GM12878 (cell line): ENCODE data around the gene EPHB1. TPM values are rescaled to one million over a fixed set of nuclear protein-coding genes. Genes with fewer than 3 reads are reported as not detected.

ENCODE experiments used
- ATAC-seq: fragments of 200-7000 bp; cut with Tn5 transposase; 3 replicates; pipeline ENCODE4 v1.9.1; 2020; ENCODE audit warnings: mild to moderate bottlenecking, moderate library complexity
- BruUV-seq: library from RNA; stranded (reverse); fragments of 400-500 nt; replicated peaks from 2 replicates; lab custom pipeline; 2021; lab: Mats Ljungman, UMichigan
- CTCF ChIA-PET: fragments of 300-600 bp; sonication (Branson Sonifier 250); formaldehyde crosslinking; extraction: SDS; loops from one replicate; lab custom pipeline; 2021; ENCODE audit warnings: inconsistent platforms; lab: Yijun Ruan, JAX
- POLR2A ChIA-PET: fragments of 350-600 bp; formaldehyde crosslinking; extraction: SDS; loops from one replicate; lab custom pipeline; 2021; ENCODE audit warnings: inconsistent platforms; lab: Charles Lee
- RAD21 ChIA-PET: fragments of 300-600 bp; sonication (Branson Sonifier 250); formaldehyde crosslinking; loops from one replicate; lab custom pipeline; 2023; ENCODE audit warnings: antibody characterized with exemption; ENCODE audit not compliant: unreplicated experiment; lab: Charles Lee
- SMC1A ChIA-PET: fragments of 300-600 bp; sonication (Branson Sonifier 250); formaldehyde crosslinking; loops from one replicate; lab custom pipeline; 2023; ENCODE audit not compliant: unreplicated experiment, uncharacterized antibody; lab: Charles Lee
- DNase-seq: peaks from one replicate; pipeline ENCODE4 v3.0.0-alpha.2; 2011; ENCODE audit warnings: low read depth, low spot score
- FAIRE-seq: peaks from 3 replicates; lab custom pipeline; 2011; peaks lifted over from hg19 to GRCh38; lab: Jason Lieb, UNC
- H2AFZ ChIP-seq: 2 replicates; pipeline ENCODE4 v1.6.0; 2011; ENCODE audit warnings: low read depth, low read length, control low read depth; ENCODE audit not compliant: control insufficient read depth
- H3K27ac ChIP-seq: 2 replicates; pipeline ENCODE4 v1.5.1; 2011; ENCODE audit warnings: control low read depth; ENCODE audit not compliant: control insufficient read depth, insufficient read depth
- H3K27me3 ChIP-seq, 2 experiments: replicated peaks in 1 of 2; 2 replicates each; pipeline versions ENCODE4 v1.6.0 to v1.6.1; 2011; ENCODE audit warnings: low read length in 1 of 2; ENCODE audit not compliant: control insufficient read depth in 2 of 2, insufficient read depth in 2 of 2
- H3K36me3 ChIP-seq, 2 experiments: 2 replicates each; pipeline ENCODE4 v1.5.1; 2011; ENCODE audit warnings: low read length in 1 of 2; ENCODE audit not compliant: control insufficient read depth in 2 of 2, insufficient read depth in 2 of 2
- H3K4me1 ChIP-seq: 2 replicates; pipeline ENCODE4 v1.6.1; 2011; ENCODE audit warnings: mild to moderate bottlenecking, low read length, moderate library complexity, mixed read lengths; ENCODE audit not compliant: control insufficient read depth, insufficient read depth
- H3K4me2 ChIP-seq: 2 replicates; pipeline ENCODE4 v1.6.0; 2011; ENCODE audit warnings: control low read depth; ENCODE audit not compliant: control insufficient read depth, insufficient read depth
- H3K4me3 ChIP-seq: fragments of 200-600 bp; sonication (generic); 2 replicates; pipeline ENCODE4 v1.5.1; 2016
- H3K79me2 ChIP-seq: 2 replicates; pipeline ENCODE4 v1.6.0; 2011; ENCODE audit warnings: low read length; ENCODE audit not compliant: control insufficient read depth, insufficient read depth
- H3K9ac ChIP-seq: 2 replicates; pipeline ENCODE4 v1.8.0; 2011; ENCODE audit warnings: low read length, control low read depth, mixed read lengths; ENCODE audit not compliant: control insufficient read depth, insufficient read depth
- H3K9me3 ChIP-seq: replicated peaks from 3 replicates; pipeline ENCODE4 v1.5.1; 2011; ENCODE audit warnings: mild to moderate bottlenecking, low read length; ENCODE audit not compliant: control insufficient read depth, insufficient read depth
- H4K20me1 ChIP-seq: 2 replicates; pipeline ENCODE4 v1.6.0; 2011; ENCODE audit not compliant: control insufficient read depth, insufficient read depth
- ASH2L ChIP-seq: fragments of 300-600, 200-600 bp; sonication (generic); IDR thresholded peaks from 2 replicates; pipeline ENCODE4 v1.6.1; 2017; ENCODE audit warnings: low read depth, mild to moderate bottlenecking, borderline replicate concordance
- FOXK2 ChIP-seq: fragments of 450-650 bp; IDR thresholded peaks from 2 replicates; pipeline ENCODE4 v1.6.1; 2017; ENCODE audit warnings: mild to moderate bottlenecking, moderate library complexity
- GABPA ChIP-seq: IDR thresholded peaks from 2 replicates; pipeline ENCODE4 v1.6.1; 2014; ENCODE audit warnings: antibody characterized with exemption, low read depth, mild to moderate bottlenecking, inconsistent platforms
- HCFC1 ChIP-seq: fragments of 150-350 bp; IDR thresholded peaks from 2 replicates; pipeline ENCODE4 v1.6.1; 2014; ENCODE audit warnings: low read length
- HDAC2 ChIP-seq: fragments of 200-600 bp; sonication (generic); IDR thresholded peaks from 2 replicates; pipeline ENCODE4 v1.6.1; 2017
- HDGF ChIP-seq: fragments of 450-650 bp; IDR thresholded peaks from 2 replicates; pipeline ENCODE4 v1.6.1; 2016; ENCODE audit warnings: antibody characterized with exemption
- IKZF1 ChIP-seq: fragments of 450-650 bp; conservative IDR thresholded peaks from 2 replicates; pipeline ENCODE4 v1.6.1; 2017; ENCODE audit warnings: antibody characterized with exemption, mild to moderate bottlenecking
- IRF4 ChIP-seq: IDR thresholded peaks from 2 replicates; pipeline ENCODE4 v1.6.1; 2011; ENCODE audit warnings: low read depth, low read length
- MEF2B ChIP-seq: fragments of 450-650 bp; IDR thresholded peaks from 2 replicates; pipeline ENCODE4 v1.6.1; 2018; ENCODE audit warnings: mild to moderate bottlenecking, moderate library complexity; ENCODE audit not compliant: partially characterized antibody, poor library complexity, severe bottlenecking
- NFIC ChIP-seq: IDR thresholded peaks from 2 replicates; pipeline ENCODE4 v1.6.1; 2012; ENCODE audit warnings: low read depth, mild to moderate bottlenecking, inconsistent platforms, low read length, moderate library complexity
- PAX8 ChIP-seq: fragments of 450-650 bp; IDR thresholded peaks from 2 replicates; pipeline ENCODE4 v1.6.1; 2017; ENCODE audit warnings: mild to moderate bottlenecking, moderate library complexity
- PBX3 ChIP-seq: IDR thresholded peaks from 2 replicates; pipeline ENCODE4 v1.6.1; 2011; ENCODE audit warnings: mild to moderate bottlenecking, low read depth, low read length, moderate library complexity; ENCODE audit not compliant: insufficient replicate concordance
- RAD21 ChIP-seq: IDR thresholded peaks from 2 replicates; pipeline ENCODE4 v1.6.1; 2011; ENCODE audit warnings: mild to moderate bottlenecking, low read depth, low read length, moderate library complexity; ENCODE audit not compliant: insufficient read depth
- TARDBP ChIP-seq: IDR thresholded peaks from 2 replicates; pipeline ENCODE4 v1.6.1; 2016; ENCODE audit warnings: borderline replicate concordance
- WRNIP1 ChIP-seq: IDR thresholded peaks from 2 replicates; pipeline ENCODE4 v1.6.1; 2011; ENCODE audit warnings: low read depth, low read length, improper control_type of control experiment, borderline replicate concordance
- WGBS: methylation state at CpG from one replicate; pipeline ENCODE4 v1.1.6; 2016; ENCODE audit warnings: low lambda C conversion rate; ENCODE audit not compliant: insufficient replicate concordance, insufficient coverage; ENCODE audit errors: missing lambda C conversion rate; 5-methylcytosine and 5-hydroxymethylcytosine counted together
- in situ Hi-C: fragments of 300-500 bp; cut with MboI; formaldehyde crosslinking; loops from 9 replicates; pipeline ENCODE4 v1.14.3; 2018; ENCODE audit warnings: mixed read lengths
- intact Hi-C: fragments of 100-400 bp; cut with micrococcal nuclease; formaldehyde crosslinking; loops from one replicate; pipeline ENCODE4 v1.14.2; 2022; ENCODE audit not compliant: unreplicated experiment
- polyA plus RNA-seq, 11 experiments: library from polyadenylated mRNA; depleted of rRNA in 4 of 11; unstranded in 6 of 11; stranded (reverse) in 5 of 11; fragments of >200 nt; fragmentation: Nextera tagmentation in 4 of 11; fragmentation: Illumina TruSeq in 1 of 11; extraction: Ambion mirVana in 4 of 11; extraction: Trizol in 1 of 11; gene quantifications; 1 replicate in 1 of 11; 2 replicates in 10 of 11; pipeline versions ENCODE4 v1.2.1 to v1.2.3, GENCODE V29; 2011 to 2016; ENCODE audit warnings: inconsistent platforms in 2 of 11, missing spikeins in 2 of 11, low read depth in 1 of 11
- total RNA-seq, 4 experiments: library from RNA; depleted of rRNA in 3 of 4; stranded (reverse); fragments of >200 nt in 3 of 4; fragmentation: Illumina TruSeq in 1 of 4; extraction: Trizol in 1 of 4; gene quantifications; 2 replicates each; pipeline versions ENCODE4 v1.2.1 to v1.2.3, GENCODE V29; 2013 to 2021
- TF ChIP-seq, protein P1 (sequence below): fragments of 450-650 bp; IDR thresholded peaks from 2 replicates; pipeline ENCODE4 v1.6.1; 2017; ENCODE audit warnings: mild to moderate bottlenecking, low read depth, inconsistent platforms; ENCODE audit not compliant: poor library complexity, severe bottlenecking

EPHB1 gene
- total and polyA plus RNA-seq, 10 of the 15 experiments (the other 5 are each of a cell fraction or from before 2014, with no cell fraction given), result 0.33 to 23.8 (median 1.2) TPM

DNA sequence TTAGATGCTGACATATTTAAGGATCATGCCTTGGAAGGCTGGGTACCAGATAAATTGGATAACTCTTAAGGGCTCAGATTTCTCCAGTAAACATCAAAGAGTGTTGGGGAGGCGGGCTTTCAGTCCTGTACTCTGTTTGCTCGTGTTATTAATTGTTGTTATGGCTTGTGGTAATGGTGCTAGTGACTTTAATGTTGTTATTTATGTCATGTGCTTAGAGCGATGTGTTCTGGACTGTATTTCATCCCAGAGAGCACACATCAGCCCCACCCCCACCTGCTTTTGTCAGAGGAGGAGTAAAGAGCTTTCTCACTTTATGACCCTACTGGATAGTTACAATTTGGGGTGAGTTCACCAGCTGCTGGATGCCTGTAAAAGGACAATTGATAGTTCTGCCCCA is 386.3 kb downstream of the EPHB1 start:
- in situ Hi-C loops, result no loop called here
- POLR2A ChIA-PET, result no interaction called here
- no TSS peak for BruUV-seq

GRCh38 chr3:135182364-135182998 is 387.4 kb downstream of the EPHB1 start:
- ChIA-PET SMC1A (no interaction called here), RAD21 (interaction anchor here (0.8 kb wide), 1 partner anchor 63 kb away, joined by 3 read pairs; no protein-coding TSS in a partner anchor), CTCF (no interaction called here), POLR2A (no interaction called here)
- FAIRE-seq (no peak), DNase-seq (no peak), ATAC-seq (no peak)
- H3K27me3 ChIP-seq, result no peaks in the 10 kb centered on the region
- no peaks in the 10 kb centered on the region for H3K9me3 ChIP-seq
- peaks cover 0 to 2% of the 10 kb centered on the region in 2 experiments; a peak in 2 of 4 replicates for H3K36me3 ChIP-seq
- H3K79me2 ChIP-seq, result no peaks in the 10 kb centered on the region
- 17% methylated on average over 3 of the region's 3 CpGs for WGBS
- no peak overlapping the region for H2AFZ ChIP-seq
- no TSS peak for BruUV-seq
- intact Hi-C loops, result no loop called here
- H4K20me1 ChIP-seq, result no peaks in the 10 kb centered on the region
- in situ Hi-C loops, result no loop called here
- no peak overlapping the region for H3K9ac ChIP-seq
- no peaks in the 10 kb centered on the region for H3K4me1 ChIP-seq
- H3K4me2 ChIP-seq, result no peak overlapping the region
- no peak overlapping the region for H3K27ac ChIP-seq
- H3K4me3 ChIP-seq, result no peak overlapping the region
- TF ChIP-seq PBX3 (no peak), FOXK2 (no peak), TARDBP (no peak), IRF4 (no peak), RAD21 (no peak), IKZF1 (no peak), NFIC (no peak), PAX8 (no peak), HDGF (no peak), MEF2B (no peak), WRNIP1 (no peak), ASH2L (no peak), HDAC2 (no peak), GABPA (no peak)
- TF ChIP-seq, protein P1, sequence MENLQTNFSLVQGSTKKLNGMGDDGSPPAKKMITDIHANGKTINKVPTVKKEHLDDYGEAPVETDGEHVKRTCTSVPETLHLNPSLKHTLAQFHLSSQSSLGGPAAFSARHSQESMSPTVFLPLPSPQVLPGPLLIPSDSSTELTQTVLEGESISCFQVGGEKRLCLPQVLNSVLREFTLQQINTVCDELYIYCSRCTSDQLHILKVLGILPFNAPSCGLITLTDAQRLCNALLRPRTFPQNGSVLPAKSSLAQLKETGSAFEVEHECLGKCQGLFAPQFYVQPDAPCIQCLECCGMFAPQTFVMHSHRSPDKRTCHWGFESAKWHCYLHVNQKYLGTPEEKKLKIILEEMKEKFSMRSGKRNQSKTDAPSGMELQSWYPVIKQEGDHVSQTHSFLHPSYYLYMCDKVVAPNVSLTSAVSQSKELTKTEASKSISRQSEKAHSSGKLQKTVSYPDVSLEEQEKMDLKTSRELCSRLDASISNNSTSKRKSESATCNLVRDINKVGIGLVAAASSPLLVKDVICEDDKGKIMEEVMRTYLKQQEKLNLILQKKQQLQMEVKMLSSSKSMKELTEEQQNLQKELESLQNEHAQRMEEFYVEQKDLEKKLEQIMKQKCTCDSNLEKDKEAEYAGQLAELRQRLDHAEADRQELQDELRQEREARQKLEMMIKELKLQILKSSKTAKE, result no peak

More for the DNA sequence above, 386.3 kb downstream of the EPHB1 start:
- WGBS, result 0% methylated on average over 3 of the region's 3 CpGs
- H3K9me3 ChIP-seq, result no peaks in the 10 kb centered on the region
- H3K9ac ChIP-seq, result no peak overlapping the region
- H3K4me2 ChIP-seq, result no peak overlapping the region
- intact Hi-C loops, result no loop called here
- H3K4me1 ChIP-seq, result no peaks in the 10 kb centered on the region
- no peak overlapping the region for H3K27ac ChIP-seq
- peaks cover 0 to 2% of the 10 kb centered on the region in 2 experiments; a peak in 2 of 4 replicates for H3K36me3 ChIP-seq
- CTCF ChIA-PET, result no interaction called here
- DNase-seq, result no peak
- H4K20me1 ChIP-seq, result no peaks in the 10 kb centered on the region
- SMC1A ChIA-PET, result interaction anchor here (1.3 kb wide), 1 partner anchor 64 kb away, joined by 3 read pairs; no protein-coding TSS in a partner anchor
- H2AFZ ChIP-seq, result no peak overlapping the region
- no peak for TF ChIP-seq HCFC1
- TF ChIP-seq, all 136 proteins: peak for 0
- Histone ChIP-seq H3K79me2 (no peaks in the 10 kb centered on the region), H3K27me3 (no peaks in the 10 kb centered on the region), H3K4me3 (no peak overlapping the region)
- ATAC-seq, result no peak
- RAD21 ChIA-PET, result interaction anchor here (0.7 to 0.8 kb wide), 2 partner anchors 65 to 112 kb away, joined by 3 to 4 read pairs; no protein-coding TSS in a partner anchor
- no peak for FAIRE-seq
